ENCODE measurements around the gene GALM. TPM values are rescaled to one million over a fixed set of nuclear protein-coding genes. Genes with fewer than 3 reads are reported as not detected.

The GALM gene
- total and polyA plus RNA-seq, 2 of the 13 experiments (the other 11 are each of a cell fraction or from before 2014, with no cell fraction given) = 65.5 to 90.0 TPM

- TF ChIP-seq ZNF18 (CRISPR knock-in tag; IDR thresholded peaks at IDR 0.05; ENCODE audit: insufficient replicate concordance) = no peak
- no peak for TF ChIP-seq GRHL1 (CRISPR knock-in tag; conservative IDR thresholded peaks at IDR 0.05)
- TF ChIP-seq MXD4 (CRISPR knock-in tag; IDR thresholded peaks at IDR 0.05) = peak; percentile 41; the same call in 1 of the 2 replicates
- TF ChIP-seq BRCA1 (CRISPR knock-in tag; IDR thresholded peaks at IDR 0.05) = no peak
- TF ChIP-seq GABPB1 (CRISPR knock-in tag; IDR thresholded peaks at IDR 0.05) = 0 out of 2 replicates have a peak, but pooled peaks have one; percentile 1
- no peak for TF ChIP-seq ZSCAN12 (CRISPR knock-in tag; IDR thresholded peaks at IDR 0.05)
- 0 out of 2 replicates have a peak, but pooled peaks have one; percentile 39 for TF ChIP-seq ZNF543 (CRISPR knock-in tag; IDR thresholded peaks at IDR 0.05)
- peak; percentile 78 for TF ChIP-seq ZNF781 (CRISPR knock-in tag; IDR thresholded peaks at IDR 0.05; ENCODE audit: borderline replicate concordance, not compliant biosample characterization)
- TF ChIP-seq ZNF773 (CRISPR knock-in tag; IDR thresholded peaks at IDR 0.05; ENCODE audit: borderline replicate concordance) = no peak
- no peak for TF ChIP-seq HOXD1 (CRISPR knock-in tag; IDR thresholded peaks at IDR 0.05)
- TF ChIP-seq ZBTB46 (CRISPR knock-in tag; IDR thresholded peaks at IDR 0.05; ENCODE audit: borderline replicate concordance) = no peak
- TF ChIP-seq ZNF713 (CRISPR knock-in tag; IDR thresholded peaks at IDR 0.05) = no peak
- TF ChIP-seq ZKSCAN5 (CRISPR knock-in tag; IDR thresholded peaks at IDR 0.05) = 0 out of 2 replicates have a peak, but pooled peaks have one; percentile 60
- peak; percentile 45; the same call in 1 of the 2 replicates for TF ChIP-seq THRA (CRISPR knock-in tag; IDR thresholded peaks at IDR 0.05; ENCODE audit: borderline replicate concordance)
- peak; percentile 84; the same call in 1 of the 2 replicates for TF ChIP-seq ZNF614 (CRISPR knock-in tag; IDR thresholded peaks at IDR 0.05; ENCODE audit: borderline replicate concordance)
- no peak for TF ChIP-seq YEATS4 (CRISPR knock-in tag; IDR thresholded peaks at IDR 0.05; ENCODE audit: borderline replicate concordance)
- TF ChIP-seq ZNF430 (CRISPR knock-in tag; IDR thresholded peaks at IDR 0.05) = 0 out of 2 replicates have a peak, but pooled peaks have one; percentile 26
- TF ChIP-seq, protein P1, sequence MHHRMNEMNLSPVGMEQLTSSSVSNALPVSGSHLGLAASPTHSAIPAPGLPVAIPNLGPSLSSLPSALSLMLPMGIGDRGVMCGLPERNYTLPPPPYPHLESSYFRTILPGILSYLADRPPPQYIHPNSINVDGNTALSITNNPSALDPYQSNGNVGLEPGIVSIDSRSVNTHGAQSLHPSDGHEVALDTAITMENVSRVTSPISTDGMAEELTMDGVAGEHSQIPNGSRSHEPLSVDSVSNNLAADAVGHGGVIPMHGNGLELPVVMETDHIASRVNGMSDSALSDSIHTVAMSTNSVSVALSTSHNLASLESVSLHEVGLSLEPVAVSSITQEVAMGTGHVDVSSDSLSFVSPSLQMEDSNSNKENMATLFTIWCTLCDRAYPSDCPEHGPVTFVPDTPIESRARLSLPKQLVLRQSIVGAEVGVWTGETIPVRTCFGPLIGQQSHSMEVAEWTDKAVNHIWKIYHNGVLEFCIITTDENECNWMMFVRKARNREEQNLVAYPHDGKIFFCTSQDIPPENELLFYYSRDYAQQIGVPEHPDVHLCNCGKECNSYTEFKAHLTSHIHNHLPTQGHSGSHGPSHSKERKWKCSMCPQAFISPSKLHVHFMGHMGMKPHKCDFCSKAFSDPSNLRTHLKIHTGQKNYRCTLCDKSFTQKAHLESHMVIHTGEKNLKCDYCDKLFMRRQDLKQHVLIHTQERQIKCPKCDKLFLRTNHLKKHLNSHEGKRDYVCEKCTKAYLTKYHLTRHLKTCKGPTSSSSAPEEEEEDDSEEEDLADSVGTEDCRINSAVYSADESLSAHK (CRISPR knock-in tag; IDR thresholded peaks at IDR 0.05; ENCODE audit: borderline replicate concordance) = no peak
- no peak for TF ChIP-seq ZNF30 (CRISPR knock-in tag; IDR thresholded peaks at IDR 0.05)
- TF ChIP-seq ZNF431 (CRISPR knock-in tag; IDR thresholded peaks at IDR 0.05; ENCODE audit: borderline replicate concordance, low read depth) = no peak
Observed at GRCh38 chr2:38685116-38685735, 19.3 kb downstream of the GALM start (continued).

All from HepG2 (cell line).